Endothelial cell of umbilical vein (primary cell): Measurements from ENCODE around the gene SNX9. TPM values are rescaled to one million over a fixed set of nuclear protein-coding genes. Genes with fewer than 3 reads are reported as not detected.

Experiments used
- BruUV-seq: library from RNA; stranded (reverse); fragments of 400-500 nt; replicated peaks from 2 replicates; lab custom pipeline; 2021; lab: Mats Ljungman, UMichigan
- CTCF ChIA-PET: fragments of 300-600, 350-600 bp; sonication (Branson Sonifier 250); formaldehyde crosslinking; loops from one replicate; lab custom pipeline; 2021; ENCODE audit warnings: antibody characterized with exemption, inconsistent platforms; lab: Charles Lee
- POLR2A ChIA-PET: fragments of 300-600, 350-600 bp; sonication (Branson Sonifier 250); formaldehyde crosslinking; loops from one replicate; lab custom pipeline; 2021; ENCODE audit warnings: antibody characterized with exemption, inconsistent platforms; lab: Charles Lee
- DNase-seq: peaks from one replicate; pipeline ENCODE4 v3.0.0-alpha.2; 2011; ENCODE audit warnings: low read depth, low spot score
- FAIRE-seq: peaks from 2 replicates; lab custom pipeline; 2011; peaks lifted over from hg19 to GRCh38; lab: Jason Lieb, UNC
- H2AFZ ChIP-seq: 2 replicates; pipeline ENCODE4 v1.6.0; 2012; ENCODE audit warnings: low read depth, low read length, control low read depth, inconsistent platforms
- H3K27ac ChIP-seq: 2 replicates; pipeline ENCODE4 v1.5.1; 2011; ENCODE audit warnings: low read depth, mild to moderate bottlenecking, control low read depth, low read length, moderate library complexity; ENCODE audit not compliant: insufficient read depth
- H3K27me3 ChIP-seq, 2 experiments: 2 replicates each; pipeline versions ENCODE4 v1.6.0 to v1.6.1; 2011; ENCODE audit warnings: low read length in 2 of 2, mixed read lengths in 1 of 2; ENCODE audit not compliant: control insufficient read depth in 2 of 2, insufficient read depth in 2 of 2
- H3K36me3 ChIP-seq, 2 experiments: 2 replicates in 1 of 2; 3 replicates in 1 of 2; pipeline ENCODE4 v1.5.1; 2011; ENCODE audit warnings: low read length in 2 of 2, mild to moderate bottlenecking in 1 of 2, moderate library complexity in 1 of 2; ENCODE audit not compliant: control insufficient read depth in 2 of 2, insufficient read depth in 2 of 2; ENCODE audit errors: extremely low read depth in 1 of 2
- H3K4me1 ChIP-seq: 3 replicates; pipeline ENCODE4 v1.5.1; 2011; ENCODE audit warnings: mild to moderate bottlenecking, low read length; ENCODE audit not compliant: control insufficient read depth, insufficient read depth; ENCODE audit errors: extremely low read depth
- H3K4me2 ChIP-seq: 2 replicates; pipeline ENCODE4 v1.6.1; 2011; ENCODE audit warnings: low read length, control low read depth, mixed read lengths; ENCODE audit not compliant: insufficient read depth
- H3K4me3 ChIP-seq, 3 experiments: fragments of 200-600 bp in 1 of 3; sonication (generic), shearing (Covaris generic) in 1 of 3; replicated peaks in 1 of 3; 2 replicates each; pipeline ENCODE4 v1.5.1; 2011 to 2016; ENCODE audit warnings: control low read depth in 3 of 3, low read length in 3 of 3, mild to moderate bottlenecking in 2 of 3, inconsistent platforms in 1 of 3, low read depth in 1 of 3, moderate library complexity in 1 of 3; ENCODE audit not compliant: insufficient read depth in 1 of 3
- H3K79me2 ChIP-seq: 2 replicates; pipeline ENCODE4 v1.6.0; 2012; ENCODE audit warnings: low read length, inconsistent platforms; ENCODE audit not compliant: control insufficient read depth, insufficient read depth
- H3K9ac ChIP-seq: replicated peaks from 2 replicates; pipeline ENCODE3; 2011; ENCODE audit warnings: low read length, control low read depth; ENCODE audit not compliant: insufficient read depth; ENCODE audit errors: extremely low read depth
- H3K9me1 ChIP-seq: replicated peaks from 3 replicates; pipeline ENCODE4 v1.6.0; 2011; ENCODE audit warnings: mild to moderate bottlenecking, low read length; ENCODE audit not compliant: control insufficient read depth, insufficient read depth; ENCODE audit errors: extremely low read depth
- H3K9me3 ChIP-seq: replicated peaks from 2 replicates; pipeline ENCODE4 v1.5.1; 2012; ENCODE audit warnings: low read length, inconsistent platforms; ENCODE audit not compliant: control insufficient read depth, insufficient read depth
- H4K20me1 ChIP-seq: replicated peaks from 2 replicates; pipeline ENCODE3; 2011; ENCODE audit warnings: mild to moderate bottlenecking, low read length; ENCODE audit not compliant: control insufficient read depth, insufficient read depth; ENCODE audit errors: extremely low read depth
- EZH2 ChIP-seq: IDR thresholded peaks from 2 replicates; pipeline ENCODE4 v1.6.1; 2012; ENCODE audit warnings: borderline replicate concordance, low read depth, mild to moderate bottlenecking, moderate library complexity, low read length, inconsistent platforms; ENCODE audit not compliant: severe bottlenecking
- GATA2 ChIP-seq: IDR thresholded peaks from 2 replicates; pipeline ENCODE4 v1.7.0; 2011; ENCODE audit warnings: low read depth, mild to moderate bottlenecking, moderate library complexity, mixed read lengths, low read length; ENCODE audit not compliant: insufficient read length, insufficient read depth
- JUN ChIP-seq: IDR thresholded peaks from 2 replicates; pipeline ENCODE4 v1.6.1; 2011; ENCODE audit warnings: borderline replicate concordance, low read depth; ENCODE audit not compliant: insufficient read length, insufficient read depth
- MYC ChIP-seq: IDR thresholded peaks from one replicate; pipeline ENCODE4 v1.6.1; 2011; ENCODE audit warnings: mild to moderate bottlenecking, low read depth, low read length
- POLR2AphosphoS5 ChIP-seq: IDR thresholded peaks from 2 replicates; pipeline ENCODE4 v1.6.1; 2012; ENCODE audit warnings: low read depth, mild to moderate bottlenecking, control low read depth, low read length, moderate library complexity; ENCODE audit not compliant: insufficient read depth
- dilution Hi-C: fragments of 300-500 bp; cut with MboI; formaldehyde crosslinking; loops from one replicate; pipeline ENCODE4 v1.15.0; 2019; ENCODE audit warnings: low sequenced_read_pairs; ENCODE audit not compliant: extremely low pct_ligation_motif_present
- intact Hi-C: fragments of 100-400 bp; cut with micrococcal nuclease; formaldehyde crosslinking; loops from one replicate; pipeline ENCODE4 v1.10.0; 2022
- polyA plus RNA-seq, 4 experiments: library from polyadenylated mRNA; depleted of rRNA in 3 of 4; stranded (reverse) in 3 of 4; unstranded in 1 of 4; fragments of >200 nt; gene quantifications; 2 replicates each; pipeline versions ENCODE4 v1.2.1 to v1.2.3, GENCODE V29; 2011 to 2012; ENCODE audit warnings: missing spikeins in 1 of 4
- total RNA-seq: library from RNA; stranded (reverse); gene quantifications from 2 replicates; pipeline ENCODE4 v1.2.3, GENCODE V29; 2021
- TF ChIP-seq, protein P1 (sequence below), 2 donors: IDR thresholded peaks; 1 replicate in 1 of 2; 2 replicates in 1 of 2; pipeline ENCODE4 v1.5.1; 2011; ENCODE audit warnings: low read length in 2 of 2, mild to moderate bottlenecking in 2 of 2, moderate library complexity in 2 of 2, control low read depth in 1 of 2, inconsistent platforms in 1 of 2, low read depth in 1 of 2; ENCODE audit not compliant: insufficient read depth in 1 of 2; ENCODE audit errors: extremely low read depth in 1 of 2
- TF ChIP-seq, protein P2 (sequence below): IDR thresholded peaks from 2 replicates; pipeline ENCODE4 v1.6.1; 2011; ENCODE audit not compliant: insufficient read depth, insufficient read length

SNX9 gene
- total and polyA plus RNA-seq, 2 donors (not counting 3 experiments of a cell fraction or from before 2014, with no cell fraction given) = 27.5 to 54.5 TPM

- TSS peak; percentile 27 for BruUV-seq
- peaks cover 32% of the 10 kb centered on the region for H3K4me1 ChIP-seq
- H3K4me2 ChIP-seq = peak overlapping the region; percentile 58
- H3K27ac ChIP-seq = peak overlapping the region; percentile 55
- H3K9me3 ChIP-seq = no peaks in the 10 kb centered on the region
- peak overlapping the region; percentile 77 for H2AFZ ChIP-seq
- peaks cover under 1% of the 10 kb centered on the region for H4K20me1 ChIP-seq
- no peaks in the 10 kb centered on the region for H3K36me3 ChIP-seq
- intact Hi-C loops = loop anchor here (5.0 kb wide), 1 partner anchor 245 kb away; no protein-coding TSS in a partner anchor
- H3K9ac ChIP-seq = peak overlapping the region; percentile 73
- ChIA-PET CTCF (interaction anchor here (0.7 to 2.2 kb wide), 3 partner anchors 12 to 66 kb away, joined by 3 to 11 read pairs (median 4); no protein-coding TSS in a partner anchor), POLR2A (no interaction called here)
- no peaks in the 10 kb centered on the region for H3K9me1 ChIP-seq
- H3K79me2 ChIP-seq = peaks cover 31% of the 10 kb centered on the region
- no peak for TF ChIP-seq MYC
- TF ChIP-seq EZH2 = no peak
- TF ChIP-seq, protein P1, sequence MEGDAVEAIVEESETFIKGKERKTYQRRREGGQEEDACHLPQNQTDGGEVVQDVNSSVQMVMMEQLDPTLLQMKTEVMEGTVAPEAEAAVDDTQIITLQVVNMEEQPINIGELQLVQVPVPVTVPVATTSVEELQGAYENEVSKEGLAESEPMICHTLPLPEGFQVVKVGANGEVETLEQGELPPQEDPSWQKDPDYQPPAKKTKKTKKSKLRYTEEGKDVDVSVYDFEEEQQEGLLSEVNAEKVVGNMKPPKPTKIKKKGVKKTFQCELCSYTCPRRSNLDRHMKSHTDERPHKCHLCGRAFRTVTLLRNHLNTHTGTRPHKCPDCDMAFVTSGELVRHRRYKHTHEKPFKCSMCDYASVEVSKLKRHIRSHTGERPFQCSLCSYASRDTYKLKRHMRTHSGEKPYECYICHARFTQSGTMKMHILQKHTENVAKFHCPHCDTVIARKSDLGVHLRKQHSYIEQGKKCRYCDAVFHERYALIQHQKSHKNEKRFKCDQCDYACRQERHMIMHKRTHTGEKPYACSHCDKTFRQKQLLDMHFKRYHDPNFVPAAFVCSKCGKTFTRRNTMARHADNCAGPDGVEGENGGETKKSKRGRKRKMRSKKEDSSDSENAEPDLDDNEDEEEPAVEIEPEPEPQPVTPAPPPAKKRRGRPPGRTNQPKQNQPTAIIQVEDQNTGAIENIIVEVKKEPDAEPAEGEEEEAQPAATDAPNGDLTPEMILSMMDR (IDR thresholded peaks at IDR 0.05; ENCODE audit: extremely low read depth in 1 of 2, insufficient read depth in 1 of 2, low read depth in 1 of 2, low read length in 2 of 2) = no peak
- TF ChIP-seq, protein P2, sequence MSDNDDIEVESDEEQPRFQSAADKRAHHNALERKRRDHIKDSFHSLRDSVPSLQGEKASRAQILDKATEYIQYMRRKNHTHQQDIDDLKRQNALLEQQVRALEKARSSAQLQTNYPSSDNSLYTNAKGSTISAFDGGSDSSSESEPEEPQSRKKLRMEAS = no peak
- no peak for TF ChIP-seq GATA2
- no peak for TF ChIP-seq JUN
- no peak for TF ChIP-seq POLR2AphosphoS5
- FAIRE-seq (no peak), DNase-seq (peak; percentile 24)
- H3K4me3 ChIP-seq = peak overlapping the region in 2 of 3 experiments; percentile 27 to 42
- dilution Hi-C loops = no loop called here
- H3K27me3 ChIP-seq = no peaks in the 10 kb centered on the region
Observed at GRCh38 chr6:157822245-157823000, 623 bp upstream of the SNX9 start.
